Measurements from ENCODE around the gene SPR. TPM values are rescaled to one million over a fixed set of nuclear protein-coding genes. Genes with fewer than 3 reads are reported as not detected.

SPR gene
- total and polyA plus RNA-seq, 2 of the 13 experiments (the other 11 are each of a cell fraction or from before 2014, with no cell fraction given): 34.0 to 96.0 TPM

DNA sequence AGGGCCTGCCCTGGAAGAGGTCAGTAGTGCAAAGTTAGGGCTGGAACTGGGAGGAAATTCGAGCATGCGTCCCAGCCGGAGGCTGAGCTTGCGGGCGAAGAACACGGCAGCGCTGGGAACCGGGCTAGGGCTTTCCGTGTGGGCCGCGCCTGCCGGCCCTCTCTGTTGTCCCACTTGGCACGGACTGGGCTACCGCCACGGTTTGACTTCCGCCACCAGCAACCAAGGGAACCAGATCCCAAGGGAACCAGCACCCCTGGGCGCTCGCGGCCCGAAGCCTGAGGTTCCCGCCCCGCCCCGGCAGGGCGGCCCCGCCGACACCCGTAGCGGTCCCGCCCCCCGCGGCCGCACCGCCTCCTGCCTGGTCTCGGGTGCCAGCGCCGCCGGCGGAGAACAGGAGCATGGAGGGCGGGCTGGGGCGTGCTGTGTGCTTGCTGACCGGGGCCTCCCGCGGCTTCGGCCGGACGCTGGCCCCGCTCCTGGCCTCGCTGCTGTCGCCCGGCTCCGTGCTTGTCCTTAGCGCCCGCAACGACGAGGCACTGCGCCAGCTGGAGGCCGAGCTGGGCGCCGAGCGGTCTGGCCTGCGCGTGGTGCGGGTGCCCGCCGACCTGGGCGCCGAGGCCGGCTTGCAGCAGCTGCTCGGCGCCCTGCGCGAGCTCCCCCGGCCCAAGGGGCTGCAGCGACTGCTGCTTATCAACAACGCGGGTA, at the start of gene SPR (continued):
- no peak; the same call in 1 of the 2 replicates for TF ChIP-seq SOX13 (IDR thresholded peaks at IDR 0.05)
- TF ChIP-seq SOX13 (CRISPR knock-in tag; conservative IDR thresholded peaks at IDR 0.05 in 1 of 2, IDR thresholded peaks at IDR 0.05 in 1 of 2): peak in 1 of 2 experiments; percentile 6; a peak in 1 of 4 replicates
- TF ChIP-seq CCDC6 (CRISPR knock-in tag; IDR thresholded peaks at IDR 0.05): peak; percentile 8
- TF ChIP-seq, protein P1, sequence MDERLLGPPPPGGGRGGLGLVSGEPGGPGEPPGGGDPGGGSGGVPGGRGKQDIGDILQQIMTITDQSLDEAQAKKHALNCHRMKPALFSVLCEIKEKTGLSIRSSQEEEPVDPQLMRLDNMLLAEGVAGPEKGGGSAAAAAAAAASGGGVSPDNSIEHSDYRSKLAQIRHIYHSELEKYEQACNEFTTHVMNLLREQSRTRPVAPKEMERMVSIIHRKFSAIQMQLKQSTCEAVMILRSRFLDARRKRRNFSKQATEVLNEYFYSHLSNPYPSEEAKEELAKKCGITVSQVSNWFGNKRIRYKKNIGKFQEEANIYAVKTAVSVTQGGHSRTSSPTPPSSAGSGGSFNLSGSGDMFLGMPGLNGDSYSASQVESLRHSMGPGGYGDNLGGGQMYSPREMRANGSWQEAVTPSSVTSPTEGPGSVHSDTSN (CRISPR knock-in tag; IDR thresholded peaks at IDR 0.05): no peak
- TF ChIP-seq ZNF75D (CRISPR knock-in tag; IDR thresholded peaks at IDR 0.05; ENCODE audit: borderline replicate concordance): no peak
- TF ChIP-seq, protein P2, sequence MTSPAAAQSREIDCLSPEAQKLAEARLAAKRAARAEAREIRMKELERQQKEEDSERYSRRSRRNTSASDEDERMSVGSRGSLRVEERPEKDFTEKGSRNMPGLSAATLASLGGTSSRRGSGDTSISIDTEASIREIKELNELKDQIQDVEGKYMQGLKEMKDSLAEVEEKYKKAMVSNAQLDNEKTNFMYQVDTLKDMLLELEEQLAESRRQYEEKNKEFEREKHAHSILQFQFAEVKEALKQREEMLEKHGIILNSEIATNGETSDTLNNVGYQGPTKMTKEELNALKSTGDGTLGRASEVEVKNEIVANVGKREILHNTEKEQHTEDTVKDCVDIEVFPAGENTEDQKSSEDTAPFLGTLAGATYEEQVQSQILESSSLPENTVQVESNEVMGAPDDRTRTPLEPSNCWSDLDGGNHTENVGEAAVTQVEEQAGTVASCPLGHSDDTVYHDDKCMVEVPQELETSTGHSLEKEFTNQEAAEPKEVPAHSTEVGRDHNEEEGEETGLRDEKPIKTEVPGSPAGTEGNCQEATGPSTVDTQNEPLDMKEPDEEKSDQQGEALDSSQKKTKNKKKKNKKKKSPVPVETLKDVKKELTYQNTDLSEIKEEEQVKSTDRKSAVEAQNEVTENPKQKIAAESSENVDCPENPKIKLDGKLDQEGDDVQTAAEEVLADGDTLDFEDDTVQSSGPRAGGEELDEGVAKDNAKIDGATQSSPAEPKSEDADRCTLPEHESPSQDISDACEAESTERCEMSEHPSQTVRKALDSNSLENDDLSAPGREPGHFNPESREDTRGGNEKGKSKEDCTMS (CRISPR knock-in tag; conservative IDR thresholded peaks at IDR 0.05): no peak
- TF ChIP-seq TBL1XR1 (IDR thresholded peaks at IDR 0.05; ENCODE audit: borderline replicate concordance, low read length, partially characterized antibody): no peak
- no peak for TF ChIP-seq ZNF224 (CRISPR knock-in tag; IDR thresholded peaks at IDR 0.05)
- 0 out of 2 replicates have a peak, but pooled peaks have one; percentile 51 for TF ChIP-seq MED13 (CRISPR knock-in tag; IDR thresholded peaks at IDR 0.05)
- TF ChIP-seq ZNF597 (CRISPR knock-in tag; IDR thresholded peaks at IDR 0.05): 0 out of 2 replicates have a peak, but pooled peaks have one; percentile 58
- TF ChIP-seq MAFF (IDR thresholded peaks at IDR 0.05; ENCODE audit: low read depth, low read length): no peak
- TF ChIP-seq ZNF503 (CRISPR knock-in tag; IDR thresholded peaks at IDR 0.05): peak; percentile 29; the same call in 1 of the 2 replicates
- 0 out of 2 replicates have a peak, but pooled peaks have one; percentile 50 for TF ChIP-seq ETS1 (CRISPR knock-in tag; IDR thresholded peaks at IDR 0.05)
- TF ChIP-seq ZNF777 (CRISPR knock-in tag; IDR thresholded peaks at IDR 0.05): peak; percentile 96; the same call in 1 of the 2 replicates
- TF ChIP-seq NFYC (CRISPR knock-in tag; IDR thresholded peaks at IDR 0.05): no peak
- no peak for TF ChIP-seq ASH2L (IDR thresholded peaks at IDR 0.05; ENCODE audit: insufficient read length, low read depth, low read length)
- TF ChIP-seq GMEB2 (CRISPR knock-in tag; IDR thresholded peaks at IDR 0.05; ENCODE audit: low read depth): no peak
- no peak for TF ChIP-seq YEATS2 (CRISPR knock-in tag; IDR thresholded peaks at IDR 0.05; ENCODE audit: borderline replicate concordance)
- no peak for TF ChIP-seq ZNF703 (CRISPR knock-in tag; IDR thresholded peaks at IDR 0.05; ENCODE audit: borderline replicate concordance)
- no peak for TF ChIP-seq NBN (conservative IDR thresholded peaks at IDR 0.05)
